Measurements from ENCODE around the gene ZCWPW1. TPM values are rescaled to one million over a fixed set of nuclear protein-coding genes. Genes with fewer than 3 reads are reported as not detected.

Gene ZCWPW1
- total and polyA plus RNA-seq, 2 of the 8 experiments (the other 6 are each of a cell fraction or from before 2014, with no cell fraction given), result 0.51 to 1.4 TPM

DNA sequence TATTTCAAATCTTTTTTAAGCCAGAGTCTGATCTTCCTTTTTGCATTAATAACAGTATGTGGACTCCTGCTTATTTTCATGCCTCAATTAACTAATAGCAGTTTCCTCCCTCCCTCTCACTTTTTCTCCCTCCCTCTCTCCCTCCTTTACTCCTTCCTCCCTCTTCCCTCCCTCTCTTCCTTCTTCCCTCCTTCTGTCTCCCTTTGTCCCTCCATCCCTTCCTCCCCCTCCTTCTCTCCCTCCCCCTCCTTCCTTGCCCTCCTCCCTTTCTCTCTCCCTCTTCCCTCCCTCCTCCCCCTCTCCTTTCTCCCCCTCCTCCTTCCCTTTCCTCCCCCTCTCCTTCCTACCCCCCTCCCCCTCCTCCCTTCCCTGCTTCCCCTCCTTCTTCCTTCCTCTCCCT lies 2.0 kb downstream of the ZCWPW1 start:
- Histone ChIP-seq H3K4me2 (ENCODE audit: insufficient read depth in 1 of 2, low read depth in 2 of 2, low read length in 2 of 2) (no peak overlapping the region), H4K8ac (ENCODE audit: extremely low read depth, insufficient read depth, low read length) (no peak overlapping the region)
- CTCF ChIA-PET (ENCODE audit: partially characterized antibody), result interaction anchor here (0.7 to 1.3 kb wide), 2 partner anchors 43 to 139 kb away, joined by 3 to 4 read pairs; no protein-coding TSS in a partner anchor
- TF ChIP-seq CHD1 (IDR thresholded peaks at IDR 0.05; ENCODE audit: low read depth, low read length) (no peak), NANOG (IDR thresholded peaks at IDR 0.05; ENCODE audit: insufficient read depth, low read depth, low read length, poor library complexity, severe bottlenecking) (no peak), JUN (IDR thresholded peaks at IDR 0.05; ENCODE audit: low read depth, low read length) (no peak), SP1 (IDR thresholded peaks at IDR 0.05; ENCODE audit: low read depth, low read length) (no peak), RNF2 (IDR thresholded peaks at IDR 0.05; ENCODE audit: borderline replicate concordance, low read depth, low read length, missing control alignments, poor library complexity, severe bottlenecking) (no peak), SIN3A (conservative IDR thresholded peaks at IDR 0.05 in 1 of 2, IDR thresholded peaks at IDR 0.05 in 1 of 2; ENCODE audit: low read depth in 1 of 2, low read length in 2 of 2) (no peak), KDM5A (IDR thresholded peaks at IDR 0.05; ENCODE audit: low read length) (no peak), SAP30 (IDR thresholded peaks at IDR 0.05; ENCODE audit: insufficient read depth, insufficient replicate concordance, low read length) (no peak), PHF8 (conservative IDR thresholded peaks at IDR 0.05; ENCODE audit: low read depth, low read length) (no peak), SRF (IDR thresholded peaks at IDR 0.05; ENCODE audit: low read depth, low read length) (no peak), ASH2L (IDR thresholded peaks at IDR 0.05; ENCODE audit: low read length) (no peak)
- TF ChIP-seq, protein P1, sequence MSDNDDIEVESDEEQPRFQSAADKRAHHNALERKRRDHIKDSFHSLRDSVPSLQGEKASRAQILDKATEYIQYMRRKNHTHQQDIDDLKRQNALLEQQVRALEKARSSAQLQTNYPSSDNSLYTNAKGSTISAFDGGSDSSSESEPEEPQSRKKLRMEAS (IDR thresholded peaks at IDR 0.05), result no peak
- TF ChIP-seq, protein P2, sequence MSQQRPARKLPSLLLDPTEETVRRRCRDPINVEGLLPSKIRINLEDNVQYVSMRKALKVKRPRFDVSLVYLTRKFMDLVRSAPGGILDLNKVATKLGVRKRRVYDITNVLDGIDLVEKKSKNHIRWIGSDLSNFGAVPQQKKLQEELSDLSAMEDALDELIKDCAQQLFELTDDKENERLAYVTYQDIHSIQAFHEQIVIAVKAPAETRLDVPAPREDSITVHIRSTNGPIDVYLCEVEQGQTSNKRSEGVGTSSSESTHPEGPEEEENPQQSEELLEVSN (IDR thresholded peaks at IDR 0.05), result no peak

More for the DNA sequence above, 2.0 kb downstream of the ZCWPW1 start:
- Histone ChIP-seq H3K9me3 (ENCODE audit: insufficient read depth in 2 of 2, low read depth in 1 of 2, low read length in 1 of 2) (peaks cover 0 to 6% of the 10 kb centered on the region in 2 experiments; a peak in 1 of 4 replicates), H4K20me1 (replicated peaks in 1 of 2; ENCODE audit: control insufficient read depth in 1 of 2, insufficient read depth in 2 of 2, low read length in 2 of 2) (peaks cover 0 to 4% of the 10 kb centered on the region in 2 experiments), H2BK15ac (ENCODE audit: low read length) (no peak overlapping the region), H2BK12ac (ENCODE audit: low read depth, low read length) (no peak overlapping the region), H3K56ac (replicated peaks; ENCODE audit: insufficient read length, low read depth, low read length) (no peak overlapping the region), H2BK120ac (replicated peaks; ENCODE audit: low read depth, low read length) (no peak overlapping the region), H4K5ac (ENCODE audit: insufficient read length, low read depth, low read length) (no peak overlapping the region), H3K36me3 (ENCODE audit: control insufficient read depth in 2 of 4, insufficient read depth in 4 of 4, low read length in 3 of 4) (peaks cover 0 to 8% (median 0%) of the 10 kb centered on the region in 4 experiments; a peak in 1 of 8 replicates), H2BK5ac (ENCODE audit: low read depth, low read length) (no peak overlapping the region), H3K79me1 (ENCODE audit: low read depth, low read length) (0 out of 2 replicates have a peak, but pooled peaks cover 2% of the 10 kb centered on the region), H3K4me3 (ENCODE audit: extremely low read depth in 1 of 4, insufficient read depth in 2 of 4, low read depth in 3 of 4, low read length in 4 of 4) (no peak overlapping the region), H3K9ac (replicated peaks in 1 of 4; ENCODE audit: extremely low read depth in 1 of 4, low read depth in 3 of 4, low read length in 3 of 4) (no peak overlapping the region), H2AK5ac (ENCODE audit: low read depth, low read length) (no peak overlapping the region), H2AFZ (ENCODE audit: low read length) (no peak overlapping the region), H4K91ac (replicated peaks; ENCODE audit: insufficient read length, low read length) (no peak overlapping the region), H2BK20ac (ENCODE audit: low read length) (no peak overlapping the region), H3K4me1 (replicated peaks in 1 of 4; ENCODE audit: control insufficient read depth in 3 of 4, insufficient read depth in 4 of 4, low read length in 3 of 4) (peaks cover 0 to 12% (median 7%) of the 10 kb centered on the region in 4 experiments; a peak in 6 of 7 replicates), H3K14ac (ENCODE audit: insufficient read length) (no peak overlapping the region), H3K27ac (ENCODE audit: low read depth, low read length) (no peak overlapping the region), H3K79me2 (ENCODE audit: control insufficient read depth in 1 of 2, insufficient read depth in 2 of 2, low read length in 2 of 2) (peaks cover 0 to 12% of the 10 kb centered on the region in 2 experiments; a peak in 3 of 4 replicates), H3K23me2 (ENCODE audit: low read depth, low read length) (peaks cover 8% of the 10 kb centered on the region; the same call in 1 of the 2 replicates), H3K18ac (ENCODE audit: extremely low read depth, low read length) (no peak overlapping the region), H3K27me3 (replicated peaks in 1 of 4; ENCODE audit: control insufficient read depth in 3 of 4, extremely low read depth in 1 of 4, insufficient read depth in 3 of 4, low read length in 3 of 4) (peaks cover 0 to 6% (median 6%) of the 10 kb centered on the region in 4 experiments; a peak in 4 of 7 replicates), H3K4ac (replicated peaks; ENCODE audit: insufficient read length, low read depth, low read length) (no peak overlapping the region), H3K23ac (ENCODE audit: insufficient read length) (no peak overlapping the region)
- POLR2A ChIA-PET (ENCODE audit: partially characterized antibody), result interaction anchor here (0.9 to 4.2 kb wide), 2 partner anchors 15 to 19 kb away, joined by 3 to 62 read pairs; no protein-coding TSS in a partner anchor
- FAIRE-seq (no peak), DNase-seq (ENCODE audit: low read depth in 1 of 2, low spot score in 2 of 2) (no peak)
